Measurements from ENCODE around the gene FAM117A.

DNA sequence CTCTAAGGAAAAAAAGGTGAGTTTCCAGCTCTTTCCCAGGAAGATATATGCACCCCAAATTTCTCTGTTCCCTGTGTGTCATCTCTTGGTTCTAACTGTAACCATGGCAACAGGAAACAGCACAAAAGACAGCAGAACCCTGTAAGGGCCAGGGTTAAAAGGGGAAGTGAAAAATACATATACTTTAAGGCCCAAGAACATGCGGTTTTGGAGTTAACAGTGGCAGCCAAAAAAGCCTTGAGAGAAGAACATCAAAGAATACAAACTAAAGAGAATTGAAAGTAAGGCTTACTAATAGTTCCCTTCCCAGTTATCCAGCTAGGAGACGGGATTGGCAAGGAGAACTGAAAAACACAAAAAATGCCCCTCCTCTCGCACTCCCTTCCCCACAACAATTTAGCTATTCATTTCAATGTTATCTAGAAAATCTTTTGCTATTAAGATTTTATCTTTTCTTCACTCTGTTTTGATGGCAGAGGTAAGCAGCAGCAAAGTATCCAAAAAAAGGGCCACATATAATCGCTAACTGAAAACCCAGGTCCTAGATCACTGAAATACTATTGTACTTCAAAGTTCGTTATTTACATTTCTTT lies 87.6 kb downstream of the FAM117A start:
- TF ChIP-seq, protein P1, sequence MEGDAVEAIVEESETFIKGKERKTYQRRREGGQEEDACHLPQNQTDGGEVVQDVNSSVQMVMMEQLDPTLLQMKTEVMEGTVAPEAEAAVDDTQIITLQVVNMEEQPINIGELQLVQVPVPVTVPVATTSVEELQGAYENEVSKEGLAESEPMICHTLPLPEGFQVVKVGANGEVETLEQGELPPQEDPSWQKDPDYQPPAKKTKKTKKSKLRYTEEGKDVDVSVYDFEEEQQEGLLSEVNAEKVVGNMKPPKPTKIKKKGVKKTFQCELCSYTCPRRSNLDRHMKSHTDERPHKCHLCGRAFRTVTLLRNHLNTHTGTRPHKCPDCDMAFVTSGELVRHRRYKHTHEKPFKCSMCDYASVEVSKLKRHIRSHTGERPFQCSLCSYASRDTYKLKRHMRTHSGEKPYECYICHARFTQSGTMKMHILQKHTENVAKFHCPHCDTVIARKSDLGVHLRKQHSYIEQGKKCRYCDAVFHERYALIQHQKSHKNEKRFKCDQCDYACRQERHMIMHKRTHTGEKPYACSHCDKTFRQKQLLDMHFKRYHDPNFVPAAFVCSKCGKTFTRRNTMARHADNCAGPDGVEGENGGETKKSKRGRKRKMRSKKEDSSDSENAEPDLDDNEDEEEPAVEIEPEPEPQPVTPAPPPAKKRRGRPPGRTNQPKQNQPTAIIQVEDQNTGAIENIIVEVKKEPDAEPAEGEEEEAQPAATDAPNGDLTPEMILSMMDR (IDR thresholded peaks at IDR 0.05): no peak
- TF ChIP-seq POLR2A (IDR thresholded peaks at IDR 0.05): no peak

All from adrenal gland (tissue), 5 donors.